ENCODE results near the gene TRMT1L.

GRCh38 chr1:185129708-185130107 lies 27.0 kb downstream of the TRMT1L start:
- TF ChIP-seq POLR2A (IDR thresholded peaks at IDR 0.05) (no peak), CTCF (IDR thresholded peaks at IDR 0.05 in 8 of 11, conservative IDR thresholded peaks at IDR 0.05 in 3 of 11) (no peak), POLR2AphosphoS5 (IDR thresholded peaks at IDR 0.05) (no peak)

Data from spleen (tissue), 7 donors.